Skin epidermis (tissue), 12 donors: ENCODE results near the gene RASIP1.

ENCODE experiments used
- H3K27ac ChIP-seq, 21 experiments: fragments of 200-600 bp; sonication (generic) in 11 of 21; one replicate each; pipeline ENCODE4 v1.5.0; 2020; ENCODE audit warnings: mild to moderate bottlenecking in 3 of 21, inconsistent platforms in 2 of 21, moderate library complexity in 2 of 21
- H3K4me3 ChIP-seq, 7 experiments: fragments of 200-600 bp; sonication (generic) in 2 of 7; one replicate each; pipeline ENCODE4 v1.5.0; 2020; ENCODE audit warnings: inconsistent platforms in 2 of 7, mild to moderate bottlenecking in 2 of 7, moderate library complexity in 1 of 7

The RASIP1 gene

GRCh38 chr19:48757089-48757675, 16.8 kb upstream of the RASIP1 start:
- Histone ChIP-seq H3K27ac (no peak overlapping the region), H3K4me3 (no peak overlapping the region)

GRCh38 chr19:48756686-48757085, 16.3 kb upstream of the RASIP1 start:
- H3K4me3 ChIP-seq = no peak overlapping the region
- no peak overlapping the region for H3K27ac ChIP-seq

DNA sequence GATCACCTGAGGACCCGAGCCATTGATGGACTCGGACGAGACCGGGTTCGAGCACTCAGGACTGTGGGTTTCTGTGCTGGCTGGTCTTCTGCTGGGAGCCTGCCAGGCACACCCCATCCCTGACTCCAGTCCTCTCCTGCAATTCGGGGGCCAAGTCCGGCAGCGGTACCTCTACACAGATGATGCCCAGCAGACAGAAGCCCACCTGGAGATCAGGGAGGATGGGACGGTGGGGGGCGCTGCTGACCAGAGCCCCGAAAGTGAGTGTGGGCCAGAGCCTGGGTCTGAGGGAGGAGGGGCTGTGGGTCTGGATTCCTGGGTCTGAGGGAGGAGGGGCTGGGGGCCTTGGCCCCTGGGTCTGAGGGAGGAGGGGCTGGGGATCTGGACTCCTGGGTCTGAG, 15.8 kb upstream of the RASIP1 start:
- H3K4me3 ChIP-seq = no peak overlapping the region
- H3K27ac ChIP-seq = no peak overlapping the region

DNA sequence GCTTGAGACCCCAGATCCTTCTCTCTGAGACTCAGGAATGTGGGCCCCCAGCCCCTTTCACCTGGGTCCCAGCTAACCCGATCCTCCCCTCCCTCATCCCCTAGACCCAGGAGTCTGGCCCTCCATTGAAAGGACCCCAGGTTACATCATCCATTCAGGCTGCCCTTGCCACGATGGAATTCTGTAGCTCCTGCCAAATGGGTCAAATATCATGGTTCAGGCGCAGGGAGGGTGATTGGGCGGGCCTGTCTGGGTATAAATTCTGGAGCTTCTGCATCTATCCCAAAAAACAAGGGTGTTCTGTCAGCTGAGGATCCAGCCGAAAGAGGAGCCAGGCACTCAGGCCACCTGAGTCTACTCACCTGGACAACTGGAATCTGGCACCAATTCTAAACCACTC, 15.4 kb upstream of the RASIP1 start:
- H3K27ac ChIP-seq = no peak overlapping the region
- H3K4me3 ChIP-seq = no peak overlapping the region

- H3K4me3 ChIP-seq = no peak within 1 kb of the TSS
- H3K27ac ChIP-seq = no peak within 1 kb of the TSS
Observed at GRCh38 chr19:48755084-48755641, 14.8 kb upstream of the RASIP1 start, which contains the start of gene FGF21. TSS of gene FGF21 (plus strand) at chr19:48755524. CDS start at chr19:48756237, 713 bp downstream.

- Histone ChIP-seq H3K27ac (peak within 1 kb of the TSS in 18 of 21 experiments; percentile 1 to 79 (median 59)), H3K4me3 (peak within 1 kb of the TSS; percentile 35 to 54 (median 44))
Observed at GRCh38 chr19:48752496-48753365, 12.3 kb upstream of the RASIP1 start, which contains the start of gene FUT1. TSS of gene FUT1 (minus strand) at chr19:48752641. CDS start at chr19:48751281, 1,360 bp downstream.

DNA sequence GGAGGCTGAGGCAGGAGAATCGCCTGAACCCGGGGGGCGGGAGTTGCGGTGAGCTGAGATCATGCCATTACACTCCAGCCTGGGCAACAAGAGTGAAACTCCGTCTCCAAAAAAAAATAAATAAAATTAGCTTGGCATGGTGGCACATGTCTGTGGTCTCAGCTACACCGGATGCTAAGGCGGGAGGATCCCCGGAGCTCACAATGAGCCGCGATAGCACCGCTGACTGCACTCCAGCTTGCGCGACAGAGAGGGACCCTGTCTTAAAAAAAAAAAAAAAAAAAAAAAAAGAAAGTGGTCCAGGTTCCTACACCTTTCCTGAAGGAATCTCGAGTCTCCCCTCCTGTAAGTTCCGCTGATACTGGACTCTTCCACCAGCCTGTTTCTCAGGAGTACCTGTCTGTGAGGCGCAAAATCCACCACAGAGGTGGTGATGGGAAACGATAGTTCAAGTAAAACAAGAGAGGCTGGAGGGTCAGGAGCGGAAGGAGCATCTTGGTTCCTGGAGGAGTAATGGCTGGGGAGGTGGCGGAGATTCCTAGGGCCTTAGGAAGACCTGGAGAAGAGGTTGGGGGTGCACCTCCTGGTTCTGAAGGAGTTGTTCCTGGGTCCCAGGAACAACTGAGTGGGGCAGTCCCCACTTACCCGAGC, 11.6 kb upstream of the RASIP1 start:
- peak overlapping the region; percentile 35 to 54 (median 44) for H3K4me3 ChIP-seq
- H3K27ac ChIP-seq = peak overlapping the region in 17 of 21 experiments; percentile 1 to 79 (median 60)

DNA sequence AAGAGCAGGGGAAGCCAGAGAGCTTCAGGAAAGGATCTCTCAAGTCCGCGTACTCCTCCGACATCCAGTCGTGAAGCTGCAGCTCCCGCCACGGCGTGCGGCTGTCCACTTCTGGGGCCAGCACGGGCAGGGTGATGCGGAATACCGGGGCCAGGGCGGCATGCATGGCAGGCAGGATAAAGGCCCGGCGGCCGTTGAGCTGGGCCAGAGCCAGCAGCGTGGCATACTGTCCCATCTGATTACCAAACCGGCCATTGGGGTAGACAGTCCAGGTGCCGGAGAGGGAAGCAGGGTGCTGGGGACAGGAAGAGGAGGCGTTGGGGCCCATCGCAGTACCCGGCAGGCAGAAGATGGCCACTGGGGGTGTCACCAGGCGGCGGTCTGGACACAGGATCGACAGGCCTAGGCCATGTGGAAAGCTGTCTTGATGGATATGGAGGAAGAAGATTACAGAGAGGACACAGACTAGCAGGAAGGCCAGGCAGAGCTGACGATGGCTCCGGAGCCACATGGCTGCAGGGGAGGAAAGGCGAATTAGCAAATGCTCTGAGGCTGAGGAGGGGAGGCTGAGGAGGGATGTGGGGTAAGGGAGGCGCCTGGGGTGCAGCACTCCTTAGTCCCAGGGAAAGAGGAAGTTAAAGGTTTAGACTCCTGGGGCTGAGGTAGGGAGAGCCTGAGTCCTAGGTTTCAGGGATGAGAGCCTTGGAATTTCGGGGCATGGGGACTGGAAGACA, 10.5 kb upstream of the RASIP1 start:
- peak overlapping the region in 2 of 7 experiments; percentile 52 to 54 for H3K4me3 ChIP-seq
- H3K27ac ChIP-seq = no peak overlapping the region

DNA sequence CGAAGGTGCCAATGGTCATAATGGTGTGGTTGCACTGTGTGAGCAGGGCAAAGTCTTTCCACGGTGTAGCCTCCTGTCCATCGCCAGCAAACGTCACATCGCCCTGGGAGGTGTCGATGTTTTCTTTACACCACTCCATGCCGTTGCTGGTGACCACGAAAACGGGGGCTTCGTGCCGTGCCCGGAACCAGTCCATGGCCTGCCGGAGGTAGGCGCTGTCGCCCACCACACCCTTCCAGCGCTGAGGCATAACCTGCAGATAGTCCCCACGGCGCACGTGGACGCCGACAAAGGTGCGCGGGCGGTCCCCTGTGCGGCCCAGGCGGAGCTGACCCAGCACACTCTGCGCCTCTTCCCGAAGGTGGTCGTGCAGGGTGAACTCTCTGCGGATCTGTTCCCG, 9.9 kb upstream of the RASIP1 start:
- Histone ChIP-seq H3K4me3 (no peak overlapping the region), H3K27ac (no peak overlapping the region)

DNA sequence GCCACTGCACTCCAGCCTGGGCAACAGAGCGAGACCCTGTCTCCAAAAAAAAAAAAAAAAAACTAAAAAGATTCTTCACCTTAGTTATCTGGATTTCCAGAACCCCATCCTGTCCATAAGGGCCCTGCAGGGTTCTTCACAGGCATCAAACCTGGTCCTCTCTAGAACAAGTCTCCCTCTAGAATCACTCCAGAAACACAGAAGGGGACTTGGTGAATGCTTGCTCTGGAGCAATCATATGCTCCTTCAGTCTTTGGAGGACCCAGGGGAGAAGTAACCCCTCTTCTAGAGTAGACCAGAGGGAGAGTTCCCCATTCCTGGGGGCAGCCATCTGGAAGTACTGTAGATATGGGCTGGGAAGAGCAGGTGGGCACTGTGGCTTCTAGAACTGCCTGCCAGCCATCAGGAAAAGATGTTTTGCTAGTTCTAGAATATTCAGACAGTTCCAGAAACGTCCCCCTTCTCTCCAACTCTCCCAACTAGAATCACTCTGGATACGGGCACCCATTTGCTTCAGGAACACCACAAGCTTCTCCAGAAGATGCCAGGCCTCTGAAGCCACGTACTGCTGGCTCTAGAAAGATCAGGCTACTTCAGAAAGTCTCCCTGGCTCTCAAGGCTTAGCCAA, 9.3 kb upstream of the RASIP1 start:
- no peak overlapping the region for H3K27ac ChIP-seq

DNA sequence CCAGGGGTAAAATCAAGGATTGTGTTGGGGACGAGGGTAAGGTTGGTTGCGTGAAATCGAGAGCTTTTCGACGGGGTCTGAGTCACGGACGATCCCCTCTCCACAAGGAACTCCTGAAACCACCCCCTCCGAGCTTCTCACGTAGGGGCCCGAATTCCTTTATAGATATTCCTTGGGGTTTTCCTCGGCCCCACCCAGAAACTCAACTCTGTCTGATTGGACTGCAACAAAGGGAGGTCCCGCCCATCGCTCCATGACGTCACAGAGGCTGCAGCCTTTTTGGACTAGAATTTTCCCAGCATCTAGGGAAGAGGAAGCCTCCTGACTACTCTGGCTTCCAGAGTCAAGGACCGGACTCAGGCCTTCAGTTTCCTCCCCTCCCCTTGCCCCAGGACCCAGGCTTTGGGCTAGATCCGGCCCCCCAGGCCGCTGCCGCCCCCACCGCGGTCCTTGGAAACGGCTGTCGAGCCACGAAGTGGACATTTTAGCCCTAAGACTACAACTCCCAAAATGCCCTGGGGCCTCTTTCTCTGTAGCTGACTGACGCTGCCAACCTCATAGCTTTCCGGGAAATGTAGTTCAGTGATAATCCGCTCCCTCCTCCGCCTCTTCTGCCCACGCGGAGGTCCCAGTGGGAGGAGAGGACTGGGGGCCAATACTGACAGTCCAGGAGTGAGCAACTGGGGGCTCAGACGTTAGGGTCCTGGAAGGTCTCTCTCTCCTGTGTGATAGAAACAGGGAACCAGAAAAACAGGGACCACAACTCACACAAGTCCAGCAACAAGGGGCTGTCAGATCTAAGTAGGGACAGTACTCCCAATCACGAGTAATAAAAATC, 6.5 kb upstream of the RASIP1 start, which contains the start of gene IZUMO1:
Gene IZUMO1, minus strand, starts transcription at position 172 of the 838 bp plus-strand sequence. CDS start 1,050 bp downstream, outside the sequence.
- H3K4me3 ChIP-seq = peak within 1 kb of the TSS in 5 of 7 experiments; percentile 10 to 25 (median 17)
- peak within 1 kb of the TSS in 18 of 21 experiments; percentile 42 to 81 (median 74) for H3K27ac ChIP-seq

More for the DNA sequence above, 9.3 kb upstream of the RASIP1 start:
- no peak overlapping the region for H3K4me3 ChIP-seq

DNA sequence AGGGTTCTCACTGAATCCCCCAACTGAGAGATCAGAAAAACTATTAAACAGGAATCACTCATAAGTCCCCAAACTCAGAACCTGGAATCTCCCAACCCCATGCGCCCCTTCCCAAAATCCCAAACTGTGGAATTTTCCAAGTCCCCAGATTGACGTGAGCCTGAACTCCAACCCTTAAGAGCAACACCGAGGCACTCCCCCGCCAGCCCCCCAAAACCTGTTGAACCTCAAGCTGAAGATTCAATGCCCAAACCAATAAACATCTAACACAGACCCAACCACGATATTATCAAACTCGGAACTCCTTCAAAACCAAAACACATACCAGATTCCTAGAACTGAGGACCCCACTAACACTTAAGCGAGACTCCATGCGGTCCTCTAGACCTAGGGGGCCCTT, 5.7 kb upstream of the RASIP1 start:
- Histone ChIP-seq H3K4me3 (no peak overlapping the region), H3K27ac (peak overlapping the region in 5 of 21 experiments; percentile 17 to 81 (median 43))

DNA sequence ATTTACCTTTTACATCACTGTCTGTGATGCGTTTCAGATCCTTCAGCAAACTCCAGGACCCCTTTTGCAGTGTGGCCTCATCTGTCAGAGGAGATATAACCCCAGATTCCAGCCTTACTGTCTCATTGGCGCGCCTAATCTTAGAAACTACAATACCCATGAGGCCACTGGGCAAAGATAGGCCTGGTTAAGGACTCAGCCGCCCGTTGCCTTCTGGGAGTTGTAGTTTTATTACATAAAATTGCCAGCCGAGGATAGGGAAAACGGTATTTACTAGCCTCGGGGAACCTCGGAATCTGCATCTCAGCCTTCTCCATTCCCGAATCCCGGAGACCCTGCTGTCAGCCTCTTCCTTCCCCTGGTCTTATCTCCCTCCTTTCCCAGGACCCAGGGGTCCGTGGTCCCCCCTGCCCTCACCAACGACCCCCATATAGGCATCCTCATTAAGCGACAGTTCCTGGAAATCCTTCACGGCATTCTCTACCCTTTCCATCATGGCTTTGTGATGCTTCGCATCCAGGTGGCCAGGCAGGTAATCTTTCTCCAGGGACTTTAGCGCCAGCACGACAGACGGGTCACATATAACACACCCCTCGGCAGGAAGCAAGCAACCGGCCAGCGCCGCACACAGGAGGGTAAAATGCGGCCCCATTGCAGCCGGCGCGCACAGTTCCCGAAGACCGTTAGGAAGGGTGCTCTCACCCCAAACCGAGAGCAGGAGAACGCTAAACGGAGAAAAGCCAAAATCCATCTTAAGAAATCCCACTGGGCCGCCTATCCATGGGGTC, 5.0 kb upstream of the RASIP1 start:
- Histone ChIP-seq H3K4me3 (no peak overlapping the region), H3K27ac (no peak overlapping the region)

GRCh38 chr19:48742096-48742495, 1.7 kb upstream of the RASIP1 start:
- Histone ChIP-seq H3K27ac (peak overlapping the region in 8 of 21 experiments; percentile 18 to 86 (median 68)), H3K4me3 (no peak overlapping the region)

DNA sequence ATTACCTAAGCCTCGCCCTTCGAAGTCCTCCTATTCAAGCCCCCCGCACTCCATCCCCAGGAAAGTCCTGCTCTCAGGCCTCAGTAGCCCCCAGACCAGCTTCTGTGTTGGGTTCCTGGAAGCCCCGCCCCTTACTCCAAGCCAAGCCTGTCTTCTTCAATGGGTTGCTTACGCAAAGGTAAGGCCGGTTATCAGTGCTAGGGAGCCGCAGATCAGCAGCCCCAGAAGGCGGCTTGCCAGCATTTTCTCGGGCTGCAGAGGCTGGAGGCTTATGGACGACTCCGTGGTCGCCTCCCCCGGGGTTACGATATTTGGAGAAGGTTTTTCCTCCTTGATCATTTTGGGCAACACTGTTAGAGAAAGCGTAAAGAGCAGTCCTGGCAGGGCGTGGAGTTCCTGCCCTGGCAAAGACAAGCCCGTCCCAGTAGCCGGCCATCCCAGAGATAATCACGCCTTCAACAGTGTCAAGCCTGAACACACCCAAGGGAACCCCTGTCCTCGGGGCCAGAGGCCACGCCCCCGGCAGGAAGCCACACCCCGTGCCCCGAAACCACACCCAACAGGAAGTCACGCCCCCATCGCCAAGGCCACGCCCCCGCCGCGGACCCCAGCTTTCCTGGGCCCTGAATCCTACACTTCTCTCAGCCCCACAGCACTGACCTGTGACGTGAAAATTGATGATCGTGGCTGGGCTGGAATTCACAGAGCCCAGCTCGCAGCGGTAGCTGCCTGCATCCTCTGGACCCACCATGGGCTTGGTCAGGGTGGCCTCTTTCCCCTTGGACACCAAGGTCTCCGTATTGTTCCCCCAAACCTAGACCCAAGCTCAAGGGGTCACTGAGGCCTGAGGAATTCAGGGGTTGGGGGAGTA, 954 bp upstream of the RASIP1 start:
- H3K27ac ChIP-seq = peak overlapping the region in 18 of 21 experiments; percentile 34 to 86 (median 66)
- H3K4me3 ChIP-seq = peak overlapping the region in 1 of 7 experiments; percentile 11
